ENCODE results near the gene KIAA1755.

GRCh38 chr20:38294076-38294591 lies 33.6 kb upstream of the KIAA1755 start:
- no peak for TF ChIP-seq ZSCAN29 (IDR thresholded peaks at IDR 0.05)
- TF ChIP-seq TSHZ1 (CRISPR knock-in tag; IDR thresholded peaks at IDR 0.05): no peak
- TF ChIP-seq E2F3 (CRISPR knock-in tag; IDR thresholded peaks at IDR 0.05): no peak

Measured in K562 (cell line).